HG03095 (cell line): Measurements from ENCODE around the gene FBRS.
"Not testable (repeated sequence)": the region's sequence is repeated elsewhere in the genome, so short reads cannot be mapped to it uniquely, and the experiment has no call there.

Experiments used
- ATAC-seq: cut with Tn5 transposase; IDR thresholded peaks from one replicate; pipeline ENCODE4 v1.9.1; 2021; ENCODE audit warnings: moderate library complexity; ENCODE audit not compliant: unreplicated experiment

Gene FBRS

DNA sequence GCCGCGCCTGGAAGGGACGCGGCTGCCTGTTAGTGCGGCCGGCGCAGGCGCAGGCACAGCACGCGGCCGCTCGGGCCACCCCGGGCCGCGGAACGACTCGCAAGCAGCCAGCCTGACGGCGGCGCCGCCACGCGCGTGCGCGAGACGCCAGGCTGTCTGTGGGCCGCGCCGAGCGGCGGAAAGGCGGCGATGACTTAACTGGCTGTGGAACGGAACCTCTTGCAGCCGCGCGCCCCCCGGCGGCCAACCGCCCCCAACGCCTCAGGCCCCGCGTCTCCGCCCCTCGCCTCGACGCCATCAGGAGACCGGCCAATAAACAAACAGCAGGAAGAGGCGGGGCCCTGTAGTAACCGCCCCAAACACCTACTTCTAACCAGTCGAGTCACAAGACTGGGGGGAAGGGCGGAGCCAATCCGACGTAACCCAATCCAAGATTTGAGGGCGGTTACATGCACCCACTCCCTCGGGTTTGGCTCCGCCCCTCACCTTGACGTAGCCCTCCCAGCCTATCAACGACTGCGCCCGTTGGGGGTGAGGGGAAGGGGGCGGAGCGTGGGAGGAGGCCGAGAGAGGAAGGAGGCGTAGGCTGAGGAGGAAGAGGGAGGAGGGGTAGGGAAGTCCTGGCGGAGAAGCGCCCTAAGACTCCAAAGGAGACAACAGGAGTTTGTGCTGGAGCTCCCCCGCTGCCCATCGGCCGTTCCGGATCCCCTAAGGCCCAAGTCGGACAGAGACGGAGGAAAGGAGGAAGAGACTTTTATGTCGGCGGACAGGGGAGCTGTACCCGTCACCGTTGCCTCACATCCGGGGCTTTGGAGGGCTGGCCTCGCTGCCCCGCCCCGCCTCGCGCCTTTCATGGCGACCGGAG, at the start of gene FBRS:
Gene FBRS (plus strand): TSS at position 566 of the 865 bp plus-strand sequence. CDS start 1,088 bp downstream, outside the sequence.
- ATAC-seq = peak; percentile 67

DNA sequence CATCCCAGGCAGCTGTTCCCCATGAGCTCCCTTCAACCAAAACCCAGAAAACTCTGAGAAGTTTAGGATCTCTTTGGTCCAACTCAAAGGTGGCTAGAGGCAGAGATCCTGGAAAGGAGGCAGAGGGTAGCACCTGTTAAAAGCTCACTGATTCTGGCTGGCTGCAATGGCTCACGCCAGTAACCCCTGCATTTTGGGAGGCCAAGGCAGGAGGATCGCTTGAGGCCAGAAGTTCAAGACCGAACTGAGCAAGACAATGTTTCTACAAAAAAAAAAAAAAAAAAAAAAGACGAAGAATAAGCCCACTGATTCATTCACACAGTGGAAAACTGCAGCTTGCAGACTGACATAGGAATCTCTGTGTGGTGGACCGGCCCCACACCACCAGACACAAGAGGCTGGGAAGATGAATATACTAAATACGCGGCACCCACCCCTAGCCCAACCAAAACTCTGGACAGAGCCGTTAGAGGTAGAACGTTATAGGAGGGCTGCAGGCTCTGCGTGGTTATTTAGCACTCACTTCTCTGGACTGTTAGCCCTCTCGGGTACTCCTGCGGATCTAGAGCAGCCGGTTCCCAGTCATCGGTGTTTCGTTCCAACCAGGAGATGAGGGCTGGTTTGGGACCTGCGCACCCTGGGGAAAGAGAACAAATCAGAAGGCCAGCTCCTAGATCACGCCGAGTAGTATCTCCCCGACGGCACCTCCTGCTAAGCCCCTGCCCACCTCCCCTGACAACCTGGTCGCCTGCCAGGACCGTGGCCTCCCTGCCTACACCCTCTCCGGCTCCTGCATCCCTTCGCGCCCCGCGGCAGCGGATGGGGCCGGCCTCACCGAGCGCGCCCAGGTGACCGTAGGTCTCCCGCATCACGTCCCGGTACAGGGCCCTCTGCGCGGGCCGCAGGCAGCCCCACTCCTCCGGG, 49.0 kb upstream of the FBRS start:
- no peak for ATAC-seq

DNA sequence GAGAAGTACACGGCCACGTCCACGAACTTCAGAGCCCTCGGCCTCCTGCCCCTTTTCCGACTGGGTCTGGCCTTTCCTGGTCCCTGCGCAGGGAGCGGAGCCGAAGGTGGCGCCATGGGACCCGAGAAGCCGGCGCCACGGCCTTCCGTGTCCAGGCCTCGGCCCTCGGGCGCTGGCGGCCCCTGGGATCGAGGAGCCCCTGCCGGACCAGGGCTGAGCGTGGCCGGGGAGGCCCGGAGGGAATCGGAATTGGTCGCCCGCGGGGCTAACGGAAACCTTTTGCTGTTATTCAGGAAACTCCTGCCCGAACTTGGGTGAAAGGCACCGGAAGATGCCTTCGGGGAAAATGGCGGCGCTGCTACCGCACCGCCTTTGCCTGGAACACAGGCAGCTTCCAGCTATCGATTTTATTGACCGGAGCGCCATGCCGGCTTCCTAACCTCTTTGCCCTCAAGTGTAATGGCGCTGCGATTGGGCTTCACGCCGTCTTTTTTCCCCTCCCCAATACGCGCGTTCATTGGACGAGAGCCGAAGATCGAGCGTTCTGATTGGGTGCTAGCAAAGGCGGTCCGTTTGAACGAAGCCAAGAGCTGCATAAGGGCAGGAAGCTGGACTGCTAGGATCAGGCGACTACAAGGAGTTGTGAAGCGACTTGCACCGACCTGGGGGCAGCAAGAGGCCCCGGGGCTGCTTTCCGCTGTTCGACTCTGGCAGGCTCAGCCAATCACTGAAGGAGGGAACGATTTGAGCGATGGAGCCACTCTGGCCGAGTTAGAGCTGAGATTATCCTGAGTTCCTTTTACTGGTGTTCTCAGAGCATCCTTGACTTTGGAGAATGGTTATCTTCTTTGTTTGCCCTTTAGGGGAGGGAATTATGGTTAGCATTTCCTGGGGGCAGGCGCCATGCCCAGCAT, 48.0 kb upstream of the FBRS start, which contains the start of gene ZNF689:
Gene ZNF689 (minus strand): TSS at position 464 of the 914 bp plus-strand sequence. CDS start 348 bp downstream, at position 116.
- ATAC-seq = peak; percentile 82

DNA sequence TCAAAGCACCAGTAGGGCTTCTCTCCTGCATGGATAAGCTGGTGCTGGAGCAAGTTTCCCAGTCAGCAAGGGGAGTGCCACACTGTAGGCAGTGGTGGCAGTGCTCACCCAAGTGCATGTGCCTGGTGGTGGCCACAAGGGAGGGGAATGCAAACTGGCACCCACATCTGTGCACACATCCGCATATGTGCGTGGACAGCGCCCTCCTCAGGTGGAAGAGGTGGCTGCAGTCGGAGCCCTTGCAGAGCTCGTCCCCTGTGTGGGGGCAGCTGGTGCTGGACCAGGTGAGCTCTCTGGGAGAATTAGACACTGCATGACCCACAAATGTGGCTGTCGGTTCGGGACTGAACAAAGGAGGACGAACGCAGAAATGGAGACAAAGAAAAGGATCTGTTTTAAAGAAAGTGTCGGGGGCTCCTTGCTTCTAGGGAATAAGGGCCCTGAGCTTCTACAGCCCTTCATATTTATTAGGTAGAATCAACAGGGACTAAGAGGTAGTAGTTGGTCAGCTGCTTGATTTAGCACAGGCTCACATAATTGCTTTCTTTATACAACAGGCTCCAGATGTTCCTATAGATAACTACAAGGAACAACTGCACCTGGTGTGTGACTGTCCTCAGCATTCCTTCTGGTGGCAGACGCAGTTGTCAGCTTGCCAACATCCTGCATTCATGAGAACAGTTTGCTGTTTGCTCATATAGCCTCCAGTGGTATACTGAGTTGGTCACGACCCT, 42.7 kb upstream of the FBRS start:
- no peak for ATAC-seq

DNA sequence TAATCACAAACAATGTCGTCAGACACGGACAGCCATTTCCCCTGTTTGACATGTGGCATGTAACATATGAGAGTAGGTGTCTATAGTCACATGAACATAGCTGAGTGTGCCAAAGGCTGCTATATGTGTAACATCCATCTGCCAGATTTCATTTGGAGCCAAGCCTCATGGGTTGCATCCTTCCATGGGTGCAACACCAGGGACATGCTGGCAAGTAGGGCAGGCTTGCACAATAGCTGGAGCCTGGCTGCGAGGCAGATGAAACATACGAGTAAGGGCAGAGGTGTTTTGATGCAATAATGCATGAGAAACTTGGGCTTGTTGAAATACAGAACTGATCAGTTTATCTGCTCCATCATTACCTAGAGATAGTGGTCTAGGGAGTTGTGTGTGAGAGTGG, 39.0 kb upstream of the FBRS start:
- ATAC-seq = no peak

DNA sequence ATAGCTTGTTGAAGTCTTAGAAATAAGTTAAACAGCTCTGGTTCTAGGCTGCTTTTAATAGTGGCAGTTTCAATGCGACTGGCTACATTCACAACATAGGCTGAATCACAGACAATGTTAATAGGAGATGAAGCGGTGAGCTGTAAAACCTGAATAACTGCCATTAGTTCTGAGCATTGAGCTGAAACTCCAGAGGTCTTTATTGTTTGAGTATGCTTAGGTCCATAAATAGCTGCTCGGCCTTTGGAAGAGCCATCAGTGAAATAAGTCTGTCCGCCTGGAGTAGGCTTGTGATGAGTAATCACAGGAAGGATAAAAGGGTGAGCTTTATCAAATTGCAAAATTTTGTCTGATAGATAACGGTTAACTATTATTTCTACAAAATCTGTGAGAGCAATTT, 38.6 kb upstream of the FBRS start:
- no peak for ATAC-seq

DNA sequence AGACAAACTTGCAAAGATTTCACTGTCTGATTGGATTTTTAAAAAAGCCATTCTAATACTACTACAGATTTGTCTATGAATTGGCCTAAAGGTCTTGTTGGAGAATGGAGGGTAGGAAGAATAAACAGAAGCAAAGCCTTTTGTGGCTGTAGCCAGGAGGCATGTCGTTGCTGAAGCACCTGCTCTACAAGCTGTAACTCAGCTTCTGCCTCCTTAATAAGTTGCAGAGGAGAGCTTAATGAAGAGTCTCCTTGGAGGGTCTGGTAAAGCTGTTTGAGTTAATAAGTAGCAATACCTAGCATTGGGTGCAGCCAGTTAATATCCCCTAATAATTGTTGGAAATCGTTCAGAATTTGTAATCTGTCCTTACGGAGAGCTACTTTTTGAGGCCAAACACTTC, 38.1 kb upstream of the FBRS start:
- no peak for ATAC-seq

GRCh38 chr16:30621765-30622164, 36.5 kb upstream of the FBRS start:
- no peak for ATAC-seq

- no peak for ATAC-seq
Measured at GRCh38 chr16:30622455-30623032, 35.7 kb upstream of the FBRS start.

GRCh38 chr16:30623536-30624283, 34.5 kb upstream of the FBRS start:
- no peak for ATAC-seq

GRCh38 chr16:30626236-30626635, 32.0 kb upstream of the FBRS start:
- ATAC-seq = no peak

GRCh38 chr16:30628628-30629540, 29.3 kb upstream of the FBRS start:
- no peak for ATAC-seq

DNA sequence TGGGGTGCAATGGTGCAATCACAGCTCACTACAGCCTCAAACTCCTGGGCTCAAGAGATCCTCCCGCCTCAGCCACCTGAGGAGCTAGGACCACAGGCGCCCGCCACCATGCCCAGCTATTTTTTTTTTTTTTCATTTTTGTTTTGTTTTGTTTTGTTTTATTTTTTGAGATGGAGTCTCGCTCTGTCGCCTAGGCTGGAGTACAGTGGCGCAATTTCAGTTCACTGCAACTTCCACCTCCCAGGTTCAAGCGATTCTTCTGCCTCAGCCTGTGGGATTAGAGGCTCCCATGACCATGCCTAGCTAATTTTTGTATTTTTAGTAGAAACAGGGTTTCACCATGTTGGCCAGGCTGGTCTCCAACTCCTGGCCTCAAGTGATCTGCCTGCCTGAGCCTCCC, 25.8 kb upstream of the FBRS start:
- not testable (repeated sequence) for ATAC-seq

DNA sequence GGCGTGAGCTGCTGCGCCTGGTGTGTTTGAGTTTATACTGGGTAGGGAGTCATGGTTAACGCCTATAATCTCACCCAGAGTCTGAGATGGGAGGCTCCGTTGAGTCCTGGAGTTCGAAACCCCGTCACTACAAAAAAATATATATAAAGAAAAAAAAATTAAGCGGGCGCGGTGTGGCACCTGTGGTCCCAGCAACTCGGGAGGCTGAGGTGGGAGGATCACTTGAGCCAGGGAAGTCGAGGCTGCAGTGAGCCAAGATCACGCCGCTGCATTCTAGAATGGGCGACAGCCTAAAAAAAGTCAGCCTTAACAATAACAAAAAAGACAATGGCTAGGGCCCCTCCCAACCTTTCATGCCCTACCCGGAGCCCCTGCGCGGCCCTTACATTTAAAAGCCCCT, 24.7 kb upstream of the FBRS start:
- no peak for ATAC-seq

DNA sequence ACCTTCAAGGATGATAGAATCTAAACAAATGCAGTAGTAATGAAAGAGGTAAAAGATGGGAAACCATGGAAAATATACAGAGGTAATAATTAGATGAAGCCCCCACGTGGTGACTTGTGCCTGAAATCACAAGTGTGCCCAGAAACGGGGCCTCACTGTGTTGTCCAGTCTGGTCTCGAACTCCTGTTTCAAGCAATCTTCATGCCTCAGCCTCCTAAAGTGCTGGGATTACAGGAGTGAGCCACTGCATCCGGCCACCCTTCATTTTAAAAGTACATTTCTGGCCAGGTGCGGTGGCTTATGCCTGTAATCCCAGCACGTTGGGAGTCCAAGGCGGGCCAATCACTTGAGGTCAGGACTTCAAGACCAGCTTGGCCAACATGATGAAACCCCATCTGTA, 21.6 kb upstream of the FBRS start:
- no peak for ATAC-seq

GRCh38 chr16:30637139-30637538, 21.1 kb upstream of the FBRS start:
- ATAC-seq = not testable (repeated sequence)

DNA sequence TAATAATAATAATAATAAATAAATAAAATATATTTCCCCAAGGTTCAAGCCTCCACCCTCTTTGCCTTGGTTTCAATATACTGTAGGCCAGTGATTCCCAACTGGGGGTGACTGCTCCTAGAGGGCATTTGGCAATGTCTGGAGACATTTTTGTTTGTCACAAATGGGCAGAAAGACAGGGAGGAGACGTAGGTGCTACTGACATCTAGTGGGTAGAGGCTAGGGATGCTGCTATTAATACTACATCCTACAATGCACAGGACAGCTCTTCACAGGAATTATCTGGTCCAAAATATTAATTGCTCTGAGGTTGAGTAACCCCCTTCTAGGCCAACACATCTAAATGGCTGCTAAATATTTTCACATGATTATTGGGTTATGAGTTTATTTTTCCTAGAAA, 20.3 kb upstream of the FBRS start:
- ATAC-seq = no peak
